Stimulated activated CD8-positive, alpha-beta memory T cell treated with anti-CD3 and anti-CD28 coated beads, Interleukin-2, amount 100 ng/mL, for 48 hours (primary cell): ENCODE data around the gene ITGA5.

Source experiments
- DNase-seq, 2 donors: peaks; one replicate each; pipeline ENCODE4 v3.0.0-alpha.2; 2020; ENCODE audit warnings: low read depth in 2 of 2

ITGA5 gene

DNA sequence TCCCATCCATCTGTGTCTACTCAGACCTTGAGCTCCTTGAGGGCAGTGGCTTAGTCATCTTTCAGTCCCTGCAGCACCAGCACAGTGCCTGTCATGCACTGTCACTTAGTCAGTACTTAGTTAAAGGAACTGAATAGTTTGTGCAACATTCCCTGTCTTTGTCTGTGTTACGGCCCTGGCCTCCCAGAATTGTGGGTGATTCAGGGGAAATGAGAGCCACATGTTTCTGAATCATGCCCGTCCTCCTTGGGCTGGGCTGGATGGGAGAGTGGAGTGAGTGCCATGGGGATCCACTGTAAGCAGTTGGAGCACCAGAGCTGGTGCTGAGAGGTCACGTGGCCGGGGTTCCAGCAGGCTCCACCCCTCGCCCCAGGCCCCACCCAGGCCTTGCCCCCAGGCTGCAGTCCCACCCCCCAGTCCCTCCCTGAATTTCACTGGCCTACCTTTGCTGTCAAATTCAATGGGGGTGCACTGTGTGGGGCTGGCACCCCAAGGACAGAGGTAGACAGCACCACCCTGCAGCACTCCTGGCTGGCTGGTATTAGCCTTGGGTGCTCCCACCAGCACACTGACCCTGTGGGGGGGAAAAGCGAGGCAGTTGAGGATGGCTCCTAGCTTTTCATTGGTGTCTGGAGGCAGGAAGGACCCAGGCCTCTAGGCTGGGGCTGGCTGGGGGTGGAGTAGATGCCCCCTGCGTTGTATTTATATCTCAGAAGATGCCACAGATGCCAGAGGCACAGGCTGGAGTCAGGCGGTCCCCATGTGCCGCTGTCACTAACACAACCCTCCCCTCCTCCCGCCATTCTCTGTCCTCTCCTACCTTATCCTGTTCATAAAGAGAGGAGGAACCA lies 7.5 kb downstream of the ITGA5 start:
- DNase-seq: peak in 1 of 2 donors; percentile 49

DNA sequence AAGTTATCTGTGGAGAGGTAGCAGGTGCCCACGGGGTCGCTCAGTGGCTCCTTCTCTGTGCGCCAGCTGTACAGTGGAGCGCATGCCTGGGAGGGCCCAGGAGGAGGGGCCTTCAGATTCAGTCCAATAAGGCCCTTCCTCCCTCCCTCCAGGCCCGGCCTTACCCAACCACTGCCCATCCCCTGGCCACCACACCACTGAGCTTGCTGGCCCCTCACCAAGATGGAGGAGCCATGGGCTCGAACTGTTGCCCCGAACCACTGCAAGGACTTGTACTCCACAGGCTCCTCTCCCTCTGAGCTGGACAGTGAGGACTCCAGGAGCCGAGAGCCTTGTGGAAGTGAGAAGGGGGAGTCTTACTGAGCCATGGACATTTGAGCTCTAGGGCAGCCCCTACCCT lies 9.8 kb downstream of the ITGA5 start:
- DNase-seq: no peak

DNA sequence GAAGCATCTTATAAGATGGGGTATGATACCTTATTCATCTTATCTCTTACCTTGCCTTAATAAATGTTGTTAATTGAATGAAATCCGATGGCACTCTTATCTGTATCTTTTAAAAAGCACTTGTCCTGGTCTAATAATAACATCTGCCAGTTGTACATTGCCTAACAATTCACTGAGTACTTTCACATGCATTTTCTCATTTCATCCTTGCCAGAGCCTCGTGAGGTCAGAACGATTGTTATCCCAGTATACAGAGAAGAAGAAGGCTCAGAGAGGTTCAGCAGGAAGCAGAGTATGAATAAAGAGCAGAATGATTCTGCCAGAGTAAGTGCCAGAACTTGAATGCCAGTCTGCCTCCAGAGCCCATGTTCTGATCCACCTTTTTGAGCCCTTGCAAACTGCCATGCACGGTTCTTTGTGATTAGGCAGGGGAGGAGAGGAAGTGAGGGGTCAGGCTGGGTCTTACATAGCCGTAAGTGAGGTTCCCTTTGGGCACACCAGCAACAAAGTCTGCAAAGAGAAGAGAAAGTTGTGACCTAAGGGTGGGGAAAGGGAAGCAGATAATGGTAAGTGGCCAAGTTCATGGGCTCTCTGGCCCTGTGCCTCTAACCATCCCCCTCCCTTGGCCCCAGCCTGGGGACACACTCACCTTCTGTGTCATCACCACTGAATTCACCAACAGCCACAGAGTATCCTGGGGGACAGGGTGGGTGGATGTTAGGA lies 11.7 kb downstream of the ITGA5 start:
- no peak for DNase-seq

DNA sequence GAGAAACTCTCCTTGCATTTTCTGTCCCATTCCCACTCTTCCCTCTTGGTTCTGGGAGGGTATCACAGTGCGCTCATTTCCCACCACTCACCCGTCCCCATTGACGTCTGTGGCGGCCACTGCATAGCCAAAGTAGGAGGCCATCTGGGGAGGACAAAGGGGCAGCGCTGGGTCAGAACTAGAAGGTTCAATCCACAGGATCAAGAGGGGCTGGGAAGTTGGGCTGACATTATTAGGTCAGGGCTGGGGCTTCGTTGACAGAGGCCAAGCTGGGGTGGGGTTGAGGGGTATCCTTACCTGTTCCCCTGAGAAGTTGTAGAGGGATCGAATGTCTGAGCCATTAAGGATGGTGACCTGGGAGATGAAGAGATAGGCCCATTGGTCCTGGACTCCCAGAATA lies 13.5 kb downstream of the ITGA5 start:
- no peak for DNase-seq

DNA sequence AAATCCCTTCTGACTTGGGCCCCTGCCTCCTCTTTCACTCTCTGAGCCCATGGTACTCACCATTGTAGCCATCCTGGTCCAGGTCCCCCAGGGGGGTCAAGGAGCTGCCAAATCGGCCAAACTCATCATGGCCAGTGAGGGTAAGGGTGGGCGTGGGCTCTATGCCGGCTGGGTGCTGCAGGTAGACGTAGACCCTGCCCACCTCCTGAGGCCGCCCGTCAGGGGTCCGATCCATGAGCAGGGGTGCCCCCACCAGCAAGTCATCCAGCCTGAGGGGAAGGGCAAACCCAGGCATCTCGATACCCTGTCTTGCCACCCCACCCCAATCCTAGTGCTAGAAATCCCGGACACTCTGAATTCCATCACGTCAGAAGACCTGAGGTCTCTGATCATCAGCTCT lies 14.0 kb downstream of the ITGA5 start:
- no peak for DNase-seq

DNA sequence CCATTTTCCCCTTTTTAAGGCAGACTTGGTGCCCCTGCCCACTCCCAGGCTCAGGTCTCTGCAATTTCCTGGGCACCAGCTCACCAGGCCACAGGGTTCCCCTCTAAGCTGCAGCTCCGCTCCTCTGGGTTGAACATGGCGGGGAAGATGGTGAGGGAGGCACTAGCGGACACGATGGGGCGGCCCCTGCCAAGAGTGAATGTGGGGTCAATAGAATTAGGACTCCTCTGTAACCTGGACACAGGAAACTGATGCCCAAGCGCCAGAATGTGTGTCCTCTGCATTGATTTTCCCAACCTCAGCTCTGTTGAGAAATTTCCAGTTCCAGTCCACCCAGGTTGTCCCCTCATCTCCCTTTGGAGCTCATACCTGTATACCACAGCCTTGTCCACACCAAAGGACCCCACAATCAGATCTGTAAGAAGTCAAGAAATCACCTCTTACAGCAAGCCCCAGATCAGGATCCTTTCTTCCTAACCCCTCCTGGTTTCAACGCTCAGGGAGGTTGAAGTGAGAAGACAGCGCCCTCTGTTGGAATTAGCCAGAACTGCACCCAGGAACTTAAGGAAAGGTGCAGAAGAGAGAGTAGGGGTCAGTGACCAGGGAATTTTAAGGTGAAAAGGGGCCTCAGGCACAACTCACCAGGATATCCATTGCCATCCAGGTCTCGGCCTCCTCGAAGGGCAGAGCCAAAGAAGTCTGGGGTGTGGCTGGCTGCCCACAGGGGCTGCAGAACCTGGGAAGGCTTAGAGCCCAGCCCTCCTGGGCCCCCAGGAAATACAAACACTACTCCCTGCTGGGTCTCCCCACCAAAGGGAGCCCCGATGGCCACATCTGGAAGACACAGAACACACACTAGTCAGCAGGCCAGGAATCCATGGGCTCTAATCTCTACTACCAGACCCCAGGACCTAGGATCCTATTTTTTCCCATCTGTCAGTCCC lies 14.7 kb downstream of the ITGA5 start:
- DNase-seq: peak in 1 of 2 donors; percentile 44

DNA sequence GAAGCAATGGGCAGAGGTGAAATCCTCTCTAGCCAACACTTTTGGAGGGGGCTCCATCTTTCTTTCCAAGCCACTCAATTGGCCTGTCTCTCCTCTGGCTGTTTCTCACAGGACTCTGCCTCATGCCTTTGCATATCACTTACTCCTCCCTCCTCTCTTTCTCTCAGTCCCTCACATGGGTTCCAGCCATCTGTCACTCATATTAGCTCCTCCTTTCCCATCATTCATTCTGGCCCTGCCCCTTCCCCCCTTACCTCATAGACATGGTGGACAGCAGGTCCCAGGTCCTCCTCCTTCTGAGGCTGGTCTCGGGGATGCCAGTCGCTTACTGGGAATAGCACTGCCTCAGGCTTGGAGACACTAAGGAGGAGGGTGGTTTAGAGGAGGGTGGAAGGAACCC lies 17.9 kb downstream of the ITGA5 start:
- DNase-seq: no peak

DNA sequence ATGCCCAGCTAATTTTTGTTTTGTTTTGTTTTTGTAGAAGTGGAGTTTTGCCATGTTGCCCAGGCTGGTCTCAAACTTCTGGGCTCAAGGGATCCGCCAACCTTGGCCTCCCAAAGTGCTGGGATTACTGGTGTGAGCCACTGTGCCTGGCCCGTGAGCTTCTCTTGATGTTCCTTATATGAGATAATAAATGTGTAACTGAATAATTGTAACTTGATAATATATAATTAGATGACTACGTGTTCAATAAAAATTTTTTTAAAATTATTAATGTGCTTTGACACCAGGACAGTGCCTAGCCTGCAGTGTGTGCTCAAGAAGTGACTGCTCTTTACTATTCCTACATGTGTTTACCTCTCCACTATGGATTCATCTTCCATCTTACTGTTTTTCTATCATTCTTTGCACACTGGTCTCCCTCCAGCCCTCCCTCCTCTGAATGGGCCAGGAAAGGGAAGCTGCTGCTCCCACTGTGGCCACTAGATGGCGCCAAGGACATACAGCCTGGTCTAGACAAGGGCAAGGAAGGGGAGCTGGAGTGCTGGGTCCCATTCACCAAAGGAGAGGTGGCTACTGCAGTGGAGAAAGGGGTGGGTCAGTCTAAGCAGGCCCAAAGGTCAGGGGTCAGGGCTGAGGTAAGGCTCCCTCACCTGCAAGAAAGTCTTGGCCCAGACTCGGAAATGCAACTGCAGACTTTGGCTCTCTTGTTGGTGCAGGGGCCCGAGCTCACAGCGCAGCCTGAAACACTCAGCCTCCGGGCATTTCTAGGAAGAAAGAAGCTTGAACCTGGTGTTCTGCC lies 19.9 kb downstream of the ITGA5 start:
- peak; percentile 73 to 78 for DNase-seq

DNA sequence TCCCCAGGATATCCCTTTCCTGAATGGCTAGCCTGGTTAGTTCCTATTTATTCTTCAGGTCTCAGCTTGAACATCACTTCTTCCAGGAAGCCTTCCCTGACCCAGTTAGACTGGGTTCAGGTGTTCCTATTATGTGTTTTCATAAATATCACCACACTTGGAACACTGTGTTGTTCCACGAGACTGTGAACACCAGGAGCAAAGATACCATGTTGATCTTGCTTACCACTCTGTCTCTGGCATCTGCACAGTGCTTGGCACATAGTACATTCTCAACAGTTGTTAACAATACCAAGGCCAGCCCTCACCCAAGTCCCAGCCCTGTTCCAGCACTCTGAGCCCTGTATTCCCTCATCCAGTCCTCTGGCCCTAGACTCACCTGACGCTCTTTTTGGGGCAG lies 20.8 kb downstream of the ITGA5 start:
- no peak for DNase-seq

DNA sequence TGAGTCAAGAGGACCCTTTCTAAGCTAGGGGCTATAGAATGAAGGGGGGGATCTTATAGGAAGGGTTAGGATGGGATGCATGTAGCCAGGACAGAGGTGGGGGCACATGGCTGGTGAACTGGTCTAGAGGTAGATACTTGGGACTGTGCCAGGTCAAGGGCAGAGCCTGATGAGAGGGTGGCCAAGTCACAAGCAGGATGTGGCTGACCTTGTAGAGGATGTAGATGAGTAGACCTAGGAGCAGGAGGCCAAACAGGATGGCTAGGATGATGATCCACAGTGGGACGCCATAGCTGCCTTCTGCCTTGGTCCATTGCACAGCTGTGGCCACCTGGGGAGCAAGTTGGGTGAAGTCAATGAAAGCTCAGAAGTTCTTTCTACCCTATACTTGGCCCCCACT lies 21.9 kb downstream of the ITGA5 start:
- DNase-seq: no peak

DNA sequence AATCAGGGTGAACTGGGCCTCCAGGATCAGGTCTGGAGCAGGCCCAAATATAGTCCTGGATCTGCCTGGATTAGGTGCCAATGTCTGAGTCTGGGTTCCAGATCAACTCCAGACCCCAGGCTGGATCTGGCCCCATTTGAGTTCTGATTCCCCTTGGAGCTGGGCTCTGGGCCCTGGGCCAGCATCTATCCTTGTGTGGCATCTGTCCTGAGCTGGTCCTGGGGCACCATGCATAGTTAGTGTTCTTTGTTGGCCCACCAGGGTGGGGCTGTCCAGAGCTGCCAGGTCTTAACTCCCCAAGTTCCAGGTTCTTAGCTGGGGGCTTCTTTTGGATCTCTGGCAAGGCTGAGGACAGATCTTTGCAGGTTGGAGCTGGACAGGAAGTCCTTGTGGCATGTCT lies 23.5 kb downstream of the ITGA5 start:
- no peak for DNase-seq

DNA sequence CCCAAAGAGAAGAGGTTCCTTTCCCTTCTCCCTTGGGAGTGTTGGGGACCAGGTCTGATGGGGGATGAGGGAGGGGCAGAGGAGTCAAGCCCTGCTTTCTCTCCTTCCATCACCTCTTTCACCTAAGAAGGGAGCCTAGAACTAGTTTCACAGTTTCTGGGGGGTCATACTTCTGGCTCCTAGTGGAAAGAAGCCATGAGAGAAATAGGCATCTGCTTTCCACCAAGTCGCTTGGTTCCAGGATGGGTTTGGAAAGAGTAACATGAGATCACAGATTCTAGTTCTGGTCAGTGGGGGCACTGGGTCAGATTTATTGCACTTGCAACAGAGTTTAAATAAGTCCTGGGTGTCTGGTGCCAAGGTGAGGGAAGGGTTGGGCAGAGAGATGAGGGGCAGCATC lies 24.1 kb downstream of the ITGA5 start:
- DNase-seq: no peak

DNA sequence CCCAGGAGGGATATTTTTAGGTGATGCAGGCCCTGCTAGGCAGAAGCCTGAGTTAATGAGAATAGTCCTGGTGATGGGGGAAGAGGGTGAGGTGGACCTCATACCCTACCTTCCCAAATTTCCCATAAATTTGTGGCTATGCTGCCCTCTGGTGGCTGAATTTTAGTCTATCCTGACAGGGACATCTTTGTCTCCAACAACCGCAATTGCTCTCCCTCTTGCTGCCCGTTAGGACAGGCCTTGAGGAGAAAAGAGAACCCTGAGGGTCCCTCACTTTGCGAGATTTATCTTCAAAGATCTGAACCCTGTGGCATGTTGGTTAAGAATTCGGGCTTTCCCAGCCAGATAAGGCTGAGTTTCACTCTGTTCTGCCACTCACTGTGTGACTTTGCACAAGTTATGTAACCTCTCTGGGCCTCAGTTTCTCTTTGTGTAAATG lies 24.8 kb downstream of the ITGA5 start:
- DNase-seq: no peak

DNA sequence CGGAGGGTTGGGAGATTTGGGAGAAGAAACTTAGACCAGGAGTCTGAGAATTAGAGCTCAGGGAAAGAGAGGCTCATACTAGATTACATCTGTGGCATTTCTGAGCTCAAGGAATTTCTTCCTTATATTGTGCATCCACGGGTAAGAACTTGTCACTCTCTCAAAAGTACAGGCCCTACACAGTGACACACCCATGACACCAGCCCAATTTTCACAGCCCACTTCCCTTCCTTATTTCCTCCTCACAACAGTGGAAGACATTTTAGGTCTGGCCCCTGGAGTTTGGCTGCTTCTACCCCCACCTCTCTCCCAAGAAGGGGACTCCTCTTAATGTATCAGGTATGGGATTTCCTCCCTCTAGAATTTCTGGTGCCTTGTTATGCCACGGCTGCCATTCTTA lies 25.3 kb downstream of the ITGA5 start:
- no peak for DNase-seq

DNA sequence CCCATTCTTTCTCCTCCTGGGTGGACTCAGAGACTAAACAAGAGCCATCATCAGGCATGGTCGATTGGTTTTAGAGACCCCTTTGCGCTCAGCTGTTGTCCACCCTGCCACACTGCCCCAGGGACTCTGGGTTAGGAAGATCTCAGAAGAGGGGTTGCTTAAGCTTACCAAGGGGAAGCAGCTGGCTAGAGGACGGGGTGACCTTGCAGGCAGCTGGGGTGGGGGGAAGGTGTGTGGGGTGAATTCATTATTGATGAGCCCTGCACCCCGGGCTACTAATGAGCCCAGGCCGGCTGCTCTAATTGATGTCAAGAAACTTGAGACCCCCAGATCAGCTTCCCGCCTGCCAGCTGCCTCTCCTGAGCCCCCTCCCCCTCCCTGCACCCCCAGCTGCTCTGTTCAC lies 25.9 kb downstream of the ITGA5 start:
- no peak for DNase-seq

DNA sequence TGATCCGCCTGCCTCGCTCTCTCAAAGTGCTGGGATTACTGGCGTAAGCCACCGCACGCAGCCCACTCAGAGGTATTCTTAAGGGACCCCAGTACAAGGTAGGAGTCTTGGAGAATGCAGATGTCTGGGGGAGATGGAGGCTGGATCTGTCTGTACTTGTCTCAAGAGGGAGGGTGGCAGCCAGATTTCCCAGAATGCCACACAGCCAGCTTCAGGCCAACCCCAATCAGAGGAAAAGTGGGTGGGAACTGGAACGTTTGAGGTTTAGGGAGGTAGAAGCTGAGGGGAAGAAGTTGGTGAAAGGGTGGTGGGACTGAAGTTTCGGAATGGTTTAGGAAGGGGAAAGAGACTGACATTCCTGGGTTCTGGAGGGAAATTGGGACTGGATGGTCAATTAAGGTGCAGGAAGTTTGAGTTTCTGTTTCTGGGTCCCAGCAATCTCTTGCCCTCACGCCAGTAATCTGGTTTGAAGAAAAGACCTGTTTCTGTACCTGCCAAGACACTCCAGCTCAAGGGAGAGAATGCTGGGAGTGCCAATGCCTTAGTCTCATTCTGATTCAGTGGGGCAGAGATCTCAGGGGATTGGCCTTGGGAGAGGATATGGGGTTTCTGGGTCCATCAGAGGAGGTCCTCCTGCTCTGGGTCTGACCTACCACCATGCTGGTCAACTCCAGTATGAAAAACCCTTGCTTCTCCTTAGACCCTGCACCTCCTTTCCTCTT lies 26.4 kb downstream of the ITGA5 start:
- no peak for DNase-seq

DNA sequence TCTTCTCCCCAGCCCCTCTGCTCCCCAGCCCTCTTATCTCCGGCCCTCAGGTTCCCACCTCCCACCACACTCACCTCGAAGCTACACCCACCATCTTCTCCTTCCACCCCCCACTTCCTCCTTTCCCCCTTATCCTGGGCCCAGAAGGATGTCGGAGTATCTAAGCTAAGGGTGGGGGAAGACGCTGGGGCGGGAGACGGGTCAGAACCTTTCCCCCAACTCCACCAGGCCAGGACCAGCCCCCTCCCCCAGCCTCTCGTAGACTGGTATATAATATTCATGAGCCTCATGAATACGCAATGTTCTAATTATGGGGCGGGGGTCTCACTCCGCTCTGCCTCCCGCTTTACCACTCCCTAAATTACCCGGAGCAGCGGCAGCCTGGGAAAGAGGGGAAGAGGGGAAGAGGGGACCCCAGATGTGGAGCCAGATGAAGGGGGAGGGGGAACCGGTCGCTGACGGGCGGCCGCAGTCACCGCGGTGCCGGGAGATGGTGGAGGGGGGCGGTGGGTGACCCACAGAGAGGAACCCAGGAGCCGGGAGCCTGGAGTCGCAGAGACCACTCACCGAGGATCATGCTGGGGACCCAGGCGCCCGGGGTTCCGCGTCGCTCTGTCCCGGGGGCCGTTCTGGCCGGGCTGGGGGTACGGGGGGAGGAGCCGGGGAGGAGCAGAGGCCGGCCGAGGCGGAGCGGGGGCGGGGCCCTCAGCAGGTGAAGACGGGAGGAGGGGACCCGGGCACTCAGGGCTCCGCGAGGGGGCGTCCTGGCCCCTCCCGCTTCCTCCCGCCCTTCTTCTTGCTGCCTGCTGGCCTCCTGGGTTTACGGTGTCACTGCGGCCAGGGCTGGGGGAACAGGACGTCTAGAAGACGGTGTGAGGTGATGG lies 28.2 kb downstream of the ITGA5 start:
- DNase-seq: peak; percentile 53 to 60

DNA sequence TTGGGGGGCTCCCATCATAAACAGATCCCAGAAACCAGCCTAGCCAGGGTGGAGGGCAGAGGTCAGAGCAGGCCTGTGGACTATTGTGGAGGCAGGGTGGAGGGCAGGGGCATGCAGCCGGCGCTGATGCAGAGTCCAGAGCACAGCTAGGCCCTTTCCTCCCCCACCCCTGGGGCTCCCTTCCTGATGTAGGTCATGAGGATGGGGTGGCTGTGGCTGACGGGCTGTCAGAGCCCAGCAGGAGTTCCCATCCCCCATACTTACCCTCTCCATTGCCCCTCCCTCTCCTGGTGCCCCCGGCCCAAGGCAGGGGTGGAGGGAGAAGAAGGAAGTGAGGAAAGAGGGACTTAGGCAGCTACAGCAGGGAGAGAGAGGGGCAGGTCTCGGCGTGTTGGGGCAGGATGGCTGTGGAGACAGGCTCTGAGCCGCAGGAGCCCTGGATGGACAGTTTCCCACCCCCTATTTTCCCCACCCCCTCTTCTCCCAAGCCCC lies 28.8 kb downstream of the ITGA5 start:
- no peak for DNase-seq

DNA sequence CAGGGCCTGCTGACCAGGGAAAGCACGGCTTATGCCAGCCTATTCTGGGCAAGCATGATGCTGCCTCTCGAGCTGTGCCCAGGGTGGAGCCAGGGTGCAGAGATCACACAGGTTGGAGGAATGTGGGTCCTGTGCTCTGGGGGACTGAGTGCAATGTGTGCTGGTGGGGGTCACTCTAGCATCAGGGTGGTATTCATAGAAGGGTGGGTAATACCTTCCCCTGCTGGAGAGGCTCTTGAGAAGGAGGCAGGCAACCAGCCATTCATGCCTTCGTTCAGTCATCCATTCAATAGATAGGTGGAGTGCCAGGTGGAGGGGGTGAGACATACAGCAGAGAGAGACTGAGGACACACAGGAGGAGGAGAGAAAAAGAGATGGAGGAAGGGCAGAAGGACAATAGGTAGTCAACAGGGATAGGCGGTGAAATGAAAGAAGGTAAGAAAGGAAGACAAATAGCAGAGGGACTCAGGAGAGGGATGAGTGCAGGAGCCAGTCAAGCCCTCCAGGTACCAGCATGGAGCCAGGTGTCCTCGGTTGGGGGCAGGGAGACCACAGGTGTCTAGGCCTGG lies 29.4 kb downstream of the ITGA5 start:
- DNase-seq: no peak
